ENCODE measurements around the gene LNX1. TPM values are rescaled to one million over a fixed set of nuclear protein-coding genes. Genes with fewer than 3 reads are reported as not detected.

LNX1 gene
- total RNA-seq, 4 donors from 2014 or later: 21.7 to 47.2 (median 36.2) TPM

GRCh38 chr4:53619431-53619830 lies 28.1 kb upstream of the LNX1 start:
- WGBS: 60% methylated on average over 3 of the region's 3 CpGs
- Histone ChIP-seq H3K27ac (no peak overlapping the region), H3K27me3 (no peaks in the 10 kb centered on the region), H3K4me1 (peaks cover 5% of the 10 kb centered on the region), H3K36me3 (no peaks in the 10 kb centered on the region), H3K9me3 (no peaks in the 10 kb centered on the region), H3K4me3 (no peak overlapping the region)
- DNase-seq (ENCODE audit: low spot score in 2 of 2): no peak
- TF ChIP-seq EP300 (IDR thresholded peaks at IDR 0.05) (no peak), CTCF (IDR thresholded peaks at IDR 0.05) (no peak)

GRCh38 chr4:53618321-53618720 lies 27.0 kb upstream of the LNX1 start:
- Histone ChIP-seq H3K27ac (no peak overlapping the region), H3K4me1 (peaks cover 5% of the 10 kb centered on the region)

GRCh38 chr4:53617101-53617680 lies 25.9 kb upstream of the LNX1 start:
- H3K4me1 ChIP-seq: no peaks in the 10 kb centered on the region
- no peak for DNase-seq (ENCODE audit: low spot score in 2 of 2)
- no peaks in the 10 kb centered on the region for H3K27me3 ChIP-seq
- no peak overlapping the region for H3K27ac ChIP-seq
- no peaks in the 10 kb centered on the region for H3K36me3 ChIP-seq
- no peak overlapping the region for H3K4me3 ChIP-seq
- TF ChIP-seq EP300 (IDR thresholded peaks at IDR 0.05) (no peak), CTCF (IDR thresholded peaks at IDR 0.05) (no peak), POLR2AphosphoS5 (IDR thresholded peaks at IDR 0.05) (no peak), POLR2A (IDR thresholded peaks at IDR 0.05) (no peak)
- no peaks in the 10 kb centered on the region for H3K9me3 ChIP-seq

More at GRCh38 chr4:53618321-53618720, 27.0 kb upstream of the LNX1 start:
- 79% methylated on average over 1 of the region's 1 CpG for WGBS
- no peak for DNase-seq (ENCODE audit: low spot score in 2 of 2)
- Histone ChIP-seq H3K4me3 (no peak overlapping the region), H3K27me3 (no peaks in the 10 kb centered on the region), H3K36me3 (no peaks in the 10 kb centered on the region), H3K9me3 (no peaks in the 10 kb centered on the region)
- no peak for TF ChIP-seq POLR2A (IDR thresholded peaks at IDR 0.05)
- no peak for TF ChIP-seq POLR2AphosphoS5 (IDR thresholded peaks at IDR 0.05)
- TF ChIP-seq CTCF (IDR thresholded peaks at IDR 0.05): no peak

GRCh38 chr4:53616219-53616618 lies 24.9 kb upstream of the LNX1 start:
- Histone ChIP-seq H3K9me3 (no peaks in the 10 kb centered on the region), H3K4me3 (no peak overlapping the region), H3K27me3 (no peaks in the 10 kb centered on the region), H3K4me1 (no peaks in the 10 kb centered on the region), H3K27ac (no peak overlapping the region), H3K36me3 (no peaks in the 10 kb centered on the region)
- WGBS: 92% methylated on average over 2 of the region's 2 CpGs
- no peak for TF ChIP-seq POLR2A (IDR thresholded peaks at IDR 0.05)
- no peak for TF ChIP-seq POLR2AphosphoS5 (IDR thresholded peaks at IDR 0.05)
- no peak for TF ChIP-seq CTCF (IDR thresholded peaks at IDR 0.05)
- TF ChIP-seq EP300 (IDR thresholded peaks at IDR 0.05): no peak
- DNase-seq (ENCODE audit: low spot score in 2 of 2): no peak

- Histone ChIP-seq H3K4me1 (no peaks in the 10 kb centered on the region), H3K36me3 (no peaks in the 10 kb centered on the region), H3K4me3 (no peak overlapping the region), H3K9me3 (no peaks in the 10 kb centered on the region), H3K27me3 (no peaks in the 10 kb centered on the region), H3K27ac (no peak overlapping the region)
- no peak for DNase-seq (ENCODE audit: low spot score in 2 of 2)
- 84% methylated on average over 3 of the region's 3 CpGs for WGBS
- TF ChIP-seq EP300 (IDR thresholded peaks at IDR 0.05): no peak
- TF ChIP-seq POLR2AphosphoS5 (IDR thresholded peaks at IDR 0.05): no peak
- TF ChIP-seq CTCF (IDR thresholded peaks at IDR 0.05): no peak
- TF ChIP-seq POLR2A (IDR thresholded peaks at IDR 0.05): no peak
Observed at GRCh38 chr4:53614591-53614990, 23.3 kb upstream of the LNX1 start.

Measured in suprapubic skin (tissue), 4 donors.